ENCODE data around the gene TSPAN18. TPM values are rescaled to one million over a fixed set of nuclear protein-coding genes. Genes with fewer than 3 reads are reported as not detected.

Gene TSPAN18
- total and polyA plus RNA-seq, 10 of the 15 experiments (the other 5 are each of a cell fraction or from before 2014, with no cell fraction given) = 0.02 to 0.77 (median 0.13) TPM; not detected in 1

DNA sequence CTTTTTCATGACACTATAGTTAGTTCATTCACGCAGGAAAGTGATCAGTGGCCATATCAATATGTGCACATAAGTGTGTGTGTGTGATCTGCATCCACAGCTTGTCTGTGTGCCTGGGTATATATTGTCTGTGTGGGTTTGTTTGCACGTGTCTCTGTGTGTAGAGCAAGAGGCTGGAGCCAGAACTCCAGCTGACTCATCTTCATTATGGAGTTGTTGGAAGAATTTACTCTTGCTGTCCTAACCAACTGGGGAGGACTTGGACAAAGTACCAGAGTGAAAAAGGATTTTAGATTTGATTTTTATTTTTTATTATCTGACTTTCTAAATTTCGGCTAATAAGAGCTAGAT lies 160.0 kb downstream of the TSPAN18 start:
- H2AFZ ChIP-seq (ENCODE audit: control insufficient read depth, low read depth, low read length) = no peak overlapping the region
- ChIA-PET RAD21 (ENCODE audit: unreplicated experiment) (no interaction called here), SMC1A (ENCODE audit: uncharacterized antibody, unreplicated experiment) (interaction anchor here (1.0 kb wide), 1 partner anchor 15 kb away, joined by 3 read pairs; no protein-coding TSS in a partner anchor), CTCF (interaction anchor here (0.9 to 2.2 kb wide), 4 partner anchors 25 to 269 kb away, joined by 3 to 5 read pairs (median 4); no protein-coding TSS in a partner anchor), POLR2A (no interaction called here)
- TF ChIP-seq, protein P1, sequence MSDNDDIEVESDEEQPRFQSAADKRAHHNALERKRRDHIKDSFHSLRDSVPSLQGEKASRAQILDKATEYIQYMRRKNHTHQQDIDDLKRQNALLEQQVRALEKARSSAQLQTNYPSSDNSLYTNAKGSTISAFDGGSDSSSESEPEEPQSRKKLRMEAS (IDR thresholded peaks at IDR 0.05; ENCODE audit: low read depth, low read length) = no peak
- TF ChIP-seq, protein P2, sequence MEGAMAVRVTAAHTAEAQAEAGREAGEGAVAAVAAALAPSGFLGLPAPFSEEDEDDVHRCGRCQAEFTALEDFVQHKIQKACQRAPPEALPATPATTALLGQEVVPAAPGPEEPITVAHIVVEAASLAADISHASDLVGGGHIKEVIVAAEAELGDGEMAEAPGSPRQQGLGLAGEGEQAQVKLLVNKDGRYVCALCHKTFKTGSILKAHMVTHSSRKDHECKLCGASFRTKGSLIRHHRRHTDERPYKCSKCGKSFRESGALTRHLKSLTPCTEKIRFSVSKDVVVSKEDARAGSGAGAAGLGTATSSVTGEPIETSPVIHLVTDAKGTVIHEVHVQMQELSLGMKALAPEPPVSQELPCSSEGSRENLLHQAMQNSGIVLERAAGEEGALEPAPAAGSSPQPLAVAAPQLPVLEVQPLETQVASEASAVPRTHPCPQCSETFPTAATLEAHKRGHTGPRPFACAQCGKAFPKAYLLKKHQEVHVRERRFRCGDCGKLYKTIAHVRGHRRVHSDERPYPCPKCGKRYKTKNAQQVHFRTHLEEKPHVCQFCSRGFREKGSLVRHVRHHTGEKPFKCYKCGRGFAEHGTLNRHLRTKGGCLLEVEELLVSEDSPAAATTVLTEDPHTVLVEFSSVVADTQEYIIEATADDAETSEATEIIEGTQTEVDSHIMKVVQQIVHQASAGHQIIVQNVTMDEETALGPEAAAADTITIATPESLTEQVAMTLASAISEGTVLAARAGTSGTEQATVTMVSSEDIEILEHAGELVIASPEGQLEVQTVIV (IDR thresholded peaks at IDR 0.05; ENCODE audit: borderline replicate concordance, partially characterized antibody) = no peak
- TF ChIP-seq IKZF1 (conservative IDR thresholded peaks at IDR 0.05) (no peak), MXI1 (IDR thresholded peaks at IDR 0.05; ENCODE audit: low read depth, low read length) (no peak), GATAD2B (conservative IDR thresholded peaks at IDR 0.05; ENCODE audit: low read depth) (no peak)
- H3K4me2 ChIP-seq (ENCODE audit: control insufficient read depth, insufficient read depth) = no peak overlapping the region
- BruUV-seq (replicated peaks) = no TSS peak
- H3K9ac ChIP-seq (ENCODE audit: control insufficient read depth, insufficient read depth, low read length) = no peak overlapping the region
- no peak for DNase-seq (ENCODE audit: low read depth, low spot score)
- no peaks in the 10 kb centered on the region for H3K4me1 ChIP-seq (ENCODE audit: control insufficient read depth, insufficient read depth, low read length)
- intact Hi-C loops (cut with micrococcal nuclease; ENCODE audit: unreplicated experiment) = no loop called here
- 14% methylated on average over 3 of the region's 3 CpGs for WGBS (ENCODE audit: insufficient coverage, insufficient replicate concordance, low lambda C conversion rate, missing lambda C conversion rate)
- no peaks in the 10 kb centered on the region; a peak in 1 of 4 replicates for H3K27me3 ChIP-seq (replicated peaks in 1 of 2; ENCODE audit: control insufficient read depth in 2 of 2, insufficient read depth in 2 of 2, low read length in 1 of 2)
- in situ Hi-C loops (cut with MboI) = no loop called here
- H4K20me1 ChIP-seq (ENCODE audit: control insufficient read depth, insufficient read depth) = no peaks in the 10 kb centered on the region
- no peaks in the 10 kb centered on the region for H3K9me3 ChIP-seq (replicated peaks; ENCODE audit: control insufficient read depth, insufficient read depth, low read length)
- ATAC-seq = no peak
- H3K27ac ChIP-seq (ENCODE audit: control insufficient read depth, insufficient read depth) = no peak overlapping the region
- no peak overlapping the region for H3K4me3 ChIP-seq
- no peak for FAIRE-seq
- H3K36me3 ChIP-seq (ENCODE audit: control insufficient read depth in 2 of 2, insufficient read depth in 2 of 2, low read length in 1 of 2) = no peaks in the 10 kb centered on the region
- H3K79me2 ChIP-seq (ENCODE audit: control insufficient read depth, insufficient read depth, low read length) = no peaks in the 10 kb centered on the region
